Keratinocyte (primary cell): Measurements from ENCODE around the gene LHX2.

ENCODE experiments used
- EZH2 ChIP-seq: IDR thresholded peaks from one replicate; pipeline ENCODE4 v1.6.1; 2012; ENCODE audit warnings: inconsistent platforms, mild to moderate bottlenecking, low read length, moderate library complexity
- TF ChIP-seq, protein P1 (sequence below), 3 experiments: IDR thresholded peaks in 1 of 3; conservative IDR thresholded peaks in 1 of 3; optimal IDR thresholded peaks in 1 of 3; 2 replicates in 2 of 3; 3 replicates in 1 of 3; pipeline versions ENCODE3 to v1.5.1; 2011; ENCODE audit warnings: low read length in 3 of 3, mild to moderate bottlenecking in 3 of 3, moderate library complexity in 2 of 3, control low read depth in 1 of 3, inconsistent platforms in 1 of 3; ENCODE audit not compliant: insufficient read depth in 2 of 3; ENCODE audit errors: extremely low read depth in 1 of 3

DNA sequence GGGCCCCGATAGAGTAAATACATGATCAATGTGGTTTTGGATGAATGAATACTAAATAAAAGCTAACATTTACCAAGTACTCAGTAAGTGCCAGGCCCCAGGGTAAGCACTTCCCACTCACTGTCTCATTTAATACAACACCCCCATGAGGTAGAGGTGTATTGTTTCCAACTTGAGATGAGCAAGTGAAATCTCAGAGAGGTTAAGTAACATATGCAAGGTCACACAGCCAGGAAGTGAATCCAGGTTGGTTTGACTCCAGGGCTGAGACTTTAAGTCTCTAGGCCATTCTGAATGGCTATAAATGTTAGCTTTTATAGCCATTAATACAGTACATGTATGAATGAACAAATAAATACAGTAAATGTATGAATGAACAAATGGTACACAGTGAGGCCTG, 39.4 kb downstream of the LHX2 start:
- no peak for TF ChIP-seq EZH2
- TF ChIP-seq, protein P1, sequence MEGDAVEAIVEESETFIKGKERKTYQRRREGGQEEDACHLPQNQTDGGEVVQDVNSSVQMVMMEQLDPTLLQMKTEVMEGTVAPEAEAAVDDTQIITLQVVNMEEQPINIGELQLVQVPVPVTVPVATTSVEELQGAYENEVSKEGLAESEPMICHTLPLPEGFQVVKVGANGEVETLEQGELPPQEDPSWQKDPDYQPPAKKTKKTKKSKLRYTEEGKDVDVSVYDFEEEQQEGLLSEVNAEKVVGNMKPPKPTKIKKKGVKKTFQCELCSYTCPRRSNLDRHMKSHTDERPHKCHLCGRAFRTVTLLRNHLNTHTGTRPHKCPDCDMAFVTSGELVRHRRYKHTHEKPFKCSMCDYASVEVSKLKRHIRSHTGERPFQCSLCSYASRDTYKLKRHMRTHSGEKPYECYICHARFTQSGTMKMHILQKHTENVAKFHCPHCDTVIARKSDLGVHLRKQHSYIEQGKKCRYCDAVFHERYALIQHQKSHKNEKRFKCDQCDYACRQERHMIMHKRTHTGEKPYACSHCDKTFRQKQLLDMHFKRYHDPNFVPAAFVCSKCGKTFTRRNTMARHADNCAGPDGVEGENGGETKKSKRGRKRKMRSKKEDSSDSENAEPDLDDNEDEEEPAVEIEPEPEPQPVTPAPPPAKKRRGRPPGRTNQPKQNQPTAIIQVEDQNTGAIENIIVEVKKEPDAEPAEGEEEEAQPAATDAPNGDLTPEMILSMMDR (optimal IDR thresholded peaks at IDR 0.05 in 1 of 3, IDR thresholded peaks at IDR 0.05 in 1 of 3, conservative IDR thresholded peaks at IDR 0.05 in 1 of 3; ENCODE audit: extremely low read depth in 1 of 3, insufficient read depth in 2 of 3, low read length in 3 of 3): no peak
